ENCODE data around the gene CCDC106. TPM values are rescaled to one million over a fixed set of nuclear protein-coding genes. Genes with fewer than 3 reads are reported as not detected.

CCDC106 gene
- total RNA-seq, 3 donors from 2014 or later = 5.5 to 14.8 (median 6.3) TPM

DNA sequence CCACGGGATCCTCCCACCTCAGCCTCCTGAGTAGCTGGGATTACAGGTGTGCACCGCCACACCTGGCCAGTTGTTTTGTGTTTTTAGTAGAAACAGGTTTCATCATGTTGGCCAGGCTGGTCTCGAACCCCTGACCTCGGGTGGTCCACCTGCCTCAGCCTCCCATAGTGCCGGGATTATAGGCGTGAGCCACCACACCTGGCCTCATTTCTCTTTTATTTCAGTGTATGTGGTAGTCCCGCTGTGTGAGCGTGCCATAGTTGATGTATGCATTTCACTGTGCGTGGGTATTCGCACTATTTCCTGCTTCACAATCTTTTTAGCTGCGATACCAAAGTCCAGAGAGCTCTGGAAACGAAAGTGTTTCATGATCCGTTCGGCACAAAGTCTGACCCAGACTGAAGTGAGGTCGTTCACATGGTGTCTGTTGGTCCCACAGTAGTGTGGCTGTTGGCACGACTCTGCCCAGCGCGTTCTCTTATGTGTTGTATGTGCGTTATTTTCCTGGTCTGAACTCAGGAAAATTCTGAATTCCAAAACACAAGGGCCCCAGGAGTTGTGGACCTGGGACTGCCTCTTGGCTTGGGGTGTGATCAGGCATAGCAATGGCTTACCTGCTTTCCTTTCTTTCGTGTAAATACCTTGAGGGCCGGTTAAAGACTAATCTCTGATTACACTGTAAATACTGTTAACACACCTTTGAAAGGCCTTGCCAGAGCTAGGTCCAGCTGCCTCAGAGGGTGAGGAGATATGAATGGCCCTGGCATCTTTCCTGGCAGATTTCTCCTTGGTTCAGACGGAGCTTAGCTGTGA is 35.6 kb downstream of the CCDC106 start:
- TF ChIP-seq, protein P1, sequence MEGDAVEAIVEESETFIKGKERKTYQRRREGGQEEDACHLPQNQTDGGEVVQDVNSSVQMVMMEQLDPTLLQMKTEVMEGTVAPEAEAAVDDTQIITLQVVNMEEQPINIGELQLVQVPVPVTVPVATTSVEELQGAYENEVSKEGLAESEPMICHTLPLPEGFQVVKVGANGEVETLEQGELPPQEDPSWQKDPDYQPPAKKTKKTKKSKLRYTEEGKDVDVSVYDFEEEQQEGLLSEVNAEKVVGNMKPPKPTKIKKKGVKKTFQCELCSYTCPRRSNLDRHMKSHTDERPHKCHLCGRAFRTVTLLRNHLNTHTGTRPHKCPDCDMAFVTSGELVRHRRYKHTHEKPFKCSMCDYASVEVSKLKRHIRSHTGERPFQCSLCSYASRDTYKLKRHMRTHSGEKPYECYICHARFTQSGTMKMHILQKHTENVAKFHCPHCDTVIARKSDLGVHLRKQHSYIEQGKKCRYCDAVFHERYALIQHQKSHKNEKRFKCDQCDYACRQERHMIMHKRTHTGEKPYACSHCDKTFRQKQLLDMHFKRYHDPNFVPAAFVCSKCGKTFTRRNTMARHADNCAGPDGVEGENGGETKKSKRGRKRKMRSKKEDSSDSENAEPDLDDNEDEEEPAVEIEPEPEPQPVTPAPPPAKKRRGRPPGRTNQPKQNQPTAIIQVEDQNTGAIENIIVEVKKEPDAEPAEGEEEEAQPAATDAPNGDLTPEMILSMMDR (IDR thresholded peaks at IDR 0.05) = no peak
- DNase-seq (peak; percentile 56 to 86 (median 65)), ATAC-seq (peak; percentile 65)
- intact Hi-C loops (cut with DNase I, micrococcal nuclease) = no loop called here
- Histone ChIP-seq H3K36me3 (ENCODE audit: low read depth) (peaks cover 5% of the 10 kb centered on the region), H3K4me3 (no peak overlapping the region), H3K9me3 (no peaks in the 10 kb centered on the region), H3K4me1 (ENCODE audit: low read depth) (peaks cover 71% of the 10 kb centered on the region)

DNA sequence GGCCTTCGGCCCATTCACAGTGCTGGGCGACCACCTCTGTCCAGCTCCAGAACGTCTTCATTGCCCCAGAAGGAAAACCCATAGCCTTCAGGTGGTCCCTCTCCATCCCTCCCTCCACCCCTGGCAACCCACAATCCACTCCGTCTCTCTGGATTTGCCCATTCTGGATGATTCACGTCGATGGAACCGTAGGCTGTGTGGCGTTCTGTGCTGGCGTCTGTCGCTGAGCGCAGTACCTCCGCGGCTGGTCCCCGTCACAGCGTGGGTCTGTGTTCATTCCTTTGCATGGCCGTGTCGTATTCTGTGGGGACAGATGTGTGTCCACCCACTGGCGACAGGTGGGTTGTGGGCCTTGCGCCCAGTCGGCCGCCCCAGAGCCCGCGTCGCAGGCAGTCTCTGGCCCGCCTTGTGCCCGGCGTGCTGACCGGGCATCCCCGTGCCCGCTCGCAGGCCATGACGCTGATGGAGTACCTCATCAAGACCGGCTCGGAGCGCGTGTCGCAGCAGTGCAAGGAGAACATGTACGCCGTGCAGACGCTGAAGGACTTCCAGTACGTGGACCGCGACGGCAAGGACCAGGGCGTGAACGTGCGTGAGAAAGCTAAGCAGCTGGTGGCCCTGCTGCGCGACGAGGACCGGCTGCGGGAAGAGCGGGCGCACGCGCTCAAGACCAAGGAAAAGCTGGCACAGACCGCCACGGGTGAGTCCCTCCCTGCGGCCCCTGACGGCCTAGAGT is 37.1 kb downstream of the CCDC106 start:
- Histone ChIP-seq H3K4me1 (ENCODE audit: low read depth) (peaks cover 75% of the 10 kb centered on the region), H3K9me3 (no peaks in the 10 kb centered on the region), H3K4me3 (no peak overlapping the region), H3K36me3 (ENCODE audit: low read depth) (no peaks in the 10 kb centered on the region)
- intact Hi-C loops (cut with DNase I, micrococcal nuclease) = no loop called here
- DNase-seq (peak in 2 of 3 donors; percentile 41 to 61), ATAC-seq (no peak)
- TF ChIP-seq, protein P1 (IDR thresholded peaks at IDR 0.05) = no peak

DNA sequence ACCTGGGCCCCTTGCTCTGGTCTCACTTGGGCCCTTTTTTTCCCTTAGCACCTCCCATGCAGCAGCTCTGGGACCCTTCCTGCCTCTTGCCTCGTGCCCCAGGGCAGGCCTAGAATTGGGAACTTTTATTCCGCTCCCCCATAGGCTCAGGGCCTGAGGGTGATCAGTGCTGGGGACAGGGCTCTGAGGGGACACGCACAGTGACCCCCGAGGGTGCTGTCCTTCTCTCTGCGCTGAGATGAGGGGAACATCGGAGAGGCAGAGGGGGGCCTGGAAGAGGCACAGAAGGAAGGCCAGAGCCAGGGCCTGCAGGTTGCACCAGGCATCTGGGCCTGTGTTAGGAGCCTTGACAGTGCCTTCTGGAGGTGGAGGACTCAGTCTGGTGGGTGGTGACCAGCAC is 37.8 kb downstream of the CCDC106 start:
- no peaks in the 10 kb centered on the region for H3K36me3 ChIP-seq (ENCODE audit: low read depth)
- intact Hi-C loops (cut with DNase I, micrococcal nuclease) = no loop called here
- no peak for ATAC-seq
- TF ChIP-seq, protein P1 (IDR thresholded peaks at IDR 0.05) = no peak
- peak in 2 of 3 donors; percentile 26 to 29 for DNase-seq
- no peaks in the 10 kb centered on the region for H3K9me3 ChIP-seq
- no peak overlapping the region for H3K4me3 ChIP-seq
- peaks cover 75% of the 10 kb centered on the region for H3K4me1 ChIP-seq (ENCODE audit: low read depth)

DNA sequence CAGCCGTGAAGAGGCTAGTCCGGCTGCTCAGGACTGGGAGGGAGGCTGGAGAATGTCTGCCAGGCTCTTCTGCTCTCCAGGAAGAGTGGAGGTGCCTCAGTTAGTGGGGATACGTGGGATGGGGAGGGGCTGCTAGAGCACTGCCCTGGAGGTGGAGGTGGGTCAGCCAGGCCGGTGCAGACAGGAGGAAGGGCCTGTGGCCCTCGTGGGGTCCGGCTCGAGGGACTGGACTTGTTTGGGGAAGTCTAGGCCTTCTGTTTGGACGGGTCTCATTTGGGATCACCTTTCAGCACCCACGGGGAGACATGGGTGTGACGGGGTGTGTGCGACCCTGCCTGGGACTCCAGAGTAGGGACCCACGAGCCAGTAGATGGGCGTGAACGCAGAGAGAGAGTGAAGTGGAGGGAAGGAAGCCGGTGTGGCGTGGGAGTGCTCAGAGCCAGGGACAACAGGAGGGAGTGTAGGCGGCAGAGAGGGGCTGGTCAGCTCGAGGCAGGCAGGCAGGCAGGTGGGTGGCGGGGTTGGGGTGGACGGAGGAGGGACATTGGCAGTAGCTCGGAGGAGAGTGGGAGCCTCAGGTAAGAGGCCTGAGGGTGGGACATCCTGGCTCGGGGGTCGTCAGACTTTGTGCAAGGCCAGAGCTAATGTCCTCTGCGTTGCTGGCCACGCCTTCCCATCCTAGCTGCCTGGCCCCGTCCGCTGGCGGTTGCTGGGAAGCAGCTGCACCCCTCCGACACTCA is 38.5 kb downstream of the CCDC106 start:
- H3K36me3 ChIP-seq (ENCODE audit: low read depth) = no peaks in the 10 kb centered on the region
- peak in 2 of 3 donors; percentile 36 to 53 for DNase-seq

More for the DNA sequence above, 38.5 kb downstream of the CCDC106 start:
- H3K4me1 ChIP-seq (ENCODE audit: low read depth) = peaks cover 75% of the 10 kb centered on the region
- no peak for ATAC-seq
- TF ChIP-seq, protein P1 (IDR thresholded peaks at IDR 0.05) = no peak
- H3K9me3 ChIP-seq = no peaks in the 10 kb centered on the region
- intact Hi-C loops (cut with DNase I, micrococcal nuclease) = no loop called here
- H3K4me3 ChIP-seq = no peak overlapping the region
